MV-4-11 (cell line): Measurements from ENCODE around the gene KRTDAP.
"Not testable (repeated sequence)": the region's sequence is repeated elsewhere in the genome, so short reads cannot be mapped to it uniquely, and the experiment has no call there.

ENCODE experiments used
- DNase-seq: peaks from one replicate; lab custom pipeline; 2025; lab: John Stamatoyannopoulos, UW

KRTDAP gene

DNA sequence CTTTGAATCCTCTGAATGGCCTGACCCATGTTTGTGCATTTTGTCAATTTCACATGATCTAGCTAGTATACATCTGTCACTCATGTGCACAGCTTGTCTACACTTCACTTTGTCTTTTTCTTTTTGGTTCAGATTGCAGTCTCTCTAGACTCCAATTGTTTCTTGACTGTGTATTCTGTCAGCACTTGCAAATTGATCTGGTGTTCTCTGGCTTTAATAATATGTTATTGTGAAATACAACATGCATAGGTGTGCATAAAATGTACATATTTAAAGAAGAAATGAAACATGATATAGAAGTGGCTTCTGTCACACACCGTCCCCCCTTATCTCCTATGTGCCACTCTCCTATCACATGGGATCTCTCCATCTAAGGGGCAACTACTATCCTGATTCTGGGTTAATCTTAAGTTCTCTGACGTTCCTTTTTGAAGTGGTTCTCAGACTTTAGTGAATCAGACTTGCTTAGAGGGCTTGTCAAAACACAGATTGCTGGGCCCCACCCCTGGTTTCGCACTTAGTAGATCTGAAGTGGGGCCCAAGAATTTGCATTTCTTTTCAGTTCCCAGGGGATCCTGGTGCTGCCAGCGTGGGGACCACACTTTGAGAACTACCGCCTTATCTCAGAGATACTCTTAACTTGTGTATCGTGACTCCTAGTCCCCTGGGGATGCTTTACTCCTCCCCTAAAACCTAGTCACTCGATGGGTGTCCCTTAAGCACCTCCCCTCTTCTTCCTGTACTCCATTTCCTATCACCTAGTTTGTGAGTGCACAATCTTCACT is 5.8 kb downstream of the KRTDAP start:
- DNase-seq = no peak

DNA sequence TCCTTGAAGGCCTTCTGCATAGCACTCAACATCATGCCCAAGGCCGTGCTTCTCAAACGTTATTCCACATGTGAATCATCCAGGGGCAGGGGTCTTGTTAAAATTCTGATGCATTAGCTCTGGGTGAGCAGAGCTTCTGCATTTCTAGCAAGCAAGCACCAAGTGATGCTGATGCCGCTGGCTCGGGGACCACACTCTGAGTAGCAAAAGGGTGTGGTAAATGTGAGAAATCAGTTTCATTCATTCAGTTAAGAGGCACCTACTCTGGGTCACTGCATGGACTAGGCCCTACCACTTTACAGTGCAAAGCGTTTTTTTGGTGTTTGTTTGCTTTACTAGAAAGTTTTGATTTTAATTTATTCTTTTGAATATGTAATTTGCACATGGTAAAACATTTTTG is 7.2 kb downstream of the KRTDAP start:
- DNase-seq = no peak

DNA sequence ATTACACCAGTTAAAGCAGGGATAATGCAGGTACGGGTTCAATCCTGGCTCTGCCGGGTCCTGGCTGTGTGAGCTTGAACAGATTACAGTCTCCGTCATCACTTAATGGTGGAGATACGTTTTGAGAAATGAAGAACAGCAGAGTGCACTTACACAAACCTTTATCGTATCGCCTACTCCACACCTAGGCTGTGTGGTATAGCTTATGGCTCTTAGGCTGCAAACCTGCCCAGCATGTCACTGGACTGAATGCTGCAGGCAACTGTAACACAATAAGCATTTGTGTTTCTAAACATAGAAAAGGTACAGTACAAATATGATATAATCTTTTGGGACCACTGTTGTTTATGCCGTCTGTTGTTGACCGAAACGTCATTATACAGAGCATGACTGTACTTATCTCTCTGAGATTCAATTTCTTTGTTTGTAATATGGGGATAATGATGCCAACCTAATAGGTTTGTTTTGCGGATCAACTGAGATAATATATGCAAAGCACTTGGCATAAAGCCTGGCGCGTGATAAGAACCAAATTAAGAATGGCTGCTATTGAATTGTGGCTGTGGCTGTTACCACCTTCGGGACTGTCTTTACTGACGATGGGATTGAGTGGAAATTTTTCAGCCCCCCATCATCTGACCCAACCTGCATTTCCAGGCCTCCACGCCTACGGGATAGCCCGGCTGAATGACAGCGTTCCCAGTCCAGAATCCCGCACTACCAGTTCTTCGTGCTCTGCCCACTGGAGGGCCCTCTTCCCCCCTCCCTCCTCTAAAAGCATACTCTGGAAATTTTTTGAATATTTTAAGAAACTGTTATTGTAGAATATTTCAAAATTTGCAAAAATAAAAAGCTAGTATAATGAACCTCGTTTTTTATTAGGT is 11.2 kb downstream of the KRTDAP start:
- no peak for DNase-seq

DNA sequence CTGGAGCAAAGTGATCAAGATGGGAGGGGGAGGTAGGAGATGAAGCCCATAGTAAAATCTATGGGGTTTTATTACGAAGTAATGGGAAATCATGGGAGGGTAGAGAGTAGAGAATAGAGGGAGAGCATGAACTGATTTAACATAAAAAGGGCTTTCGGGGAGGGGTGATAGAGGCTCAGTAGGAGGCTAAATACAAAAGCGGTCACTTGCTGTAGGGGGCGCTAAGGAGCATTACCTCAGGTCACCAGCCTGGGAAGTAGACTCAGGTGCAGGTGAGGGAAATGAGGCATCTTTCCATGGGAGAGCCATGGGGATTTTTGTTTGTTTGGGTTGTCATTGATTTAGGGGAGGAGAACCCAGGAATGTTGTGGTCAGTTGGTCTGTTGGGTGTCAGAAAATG is 14.1 kb downstream of the KRTDAP start:
- DNase-seq = no peak

DNA sequence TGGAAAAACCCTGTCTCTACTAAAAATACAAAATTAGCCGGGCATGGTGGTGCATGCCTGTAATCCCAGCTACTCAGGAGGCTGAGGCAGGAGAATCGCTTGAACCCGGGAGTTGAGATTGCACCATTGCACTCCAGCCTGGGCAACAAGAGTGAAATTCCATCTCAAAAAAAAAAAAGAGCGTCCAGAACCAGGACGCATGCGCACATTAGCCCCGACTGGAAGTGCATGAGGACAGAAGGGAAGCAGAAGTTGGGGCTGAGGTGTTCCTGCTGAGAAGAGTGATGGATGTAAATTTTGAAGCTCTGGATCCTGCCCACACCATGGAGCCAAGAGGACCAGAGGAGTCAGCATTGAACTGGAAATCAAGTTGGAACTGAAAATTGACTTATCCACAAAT is 15.7 kb downstream of the KRTDAP start:
- DNase-seq = not testable (repeated sequence)

DNA sequence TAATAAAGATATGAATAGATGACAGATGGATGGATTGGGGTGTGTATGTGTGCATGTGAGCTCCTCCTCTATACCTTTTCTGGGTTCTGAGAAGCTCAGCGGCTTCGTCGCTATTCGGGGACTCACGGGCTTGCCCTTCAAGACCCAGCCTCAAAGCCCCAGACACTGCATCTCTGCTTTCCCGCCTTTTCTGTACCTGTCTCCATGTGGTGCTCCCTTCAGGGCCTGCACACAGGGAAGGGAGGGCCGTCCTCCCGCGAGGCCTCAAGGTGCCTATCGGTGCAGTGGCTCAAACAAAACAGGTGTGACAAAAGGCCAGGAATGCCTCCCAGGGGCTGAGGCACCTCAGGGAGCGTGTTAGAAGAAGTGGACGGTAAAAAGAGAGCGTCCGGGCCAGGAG is 16.2 kb downstream of the KRTDAP start:
- DNase-seq = no peak

DNA sequence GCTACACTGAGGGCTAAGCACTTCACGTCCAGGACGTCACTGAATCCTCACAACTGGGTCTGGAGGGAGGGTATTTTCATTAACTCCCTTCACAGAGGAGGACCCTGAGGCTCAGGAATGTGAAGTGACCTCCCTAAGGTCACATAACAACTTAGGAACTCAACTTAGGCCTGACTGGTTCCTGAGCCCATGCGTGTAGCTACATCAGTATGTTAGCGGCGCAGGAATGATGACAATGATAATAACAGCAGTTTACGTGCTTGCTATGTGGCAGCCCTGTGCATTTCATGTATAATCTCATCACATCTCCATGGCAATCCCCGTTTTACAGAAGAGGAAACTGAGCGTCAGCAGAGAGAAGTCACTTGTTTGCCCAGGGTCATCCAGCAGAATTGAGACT is 18.3 kb downstream of the KRTDAP start:
- DNase-seq = no peak

DNA sequence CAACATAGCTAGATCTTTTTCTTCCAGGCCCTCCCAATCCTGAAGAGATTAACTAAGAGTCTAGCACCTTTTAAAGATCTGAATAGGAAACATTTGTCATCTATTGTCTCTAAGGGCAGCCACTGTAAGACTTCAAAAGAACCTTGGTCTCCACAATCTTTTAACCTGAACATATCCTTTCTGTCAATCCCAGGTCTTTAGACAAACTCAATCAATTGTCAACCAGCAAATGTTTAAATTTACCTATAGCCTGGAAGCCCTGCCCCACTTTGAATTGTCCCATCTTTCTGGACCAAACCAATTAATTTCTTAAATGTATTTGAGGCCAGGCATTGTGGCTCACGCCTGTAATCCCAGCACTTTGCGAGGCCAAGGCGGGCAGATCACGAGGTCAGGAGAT is 19.2 kb downstream of the KRTDAP start:
- DNase-seq = not testable (repeated sequence)

DNA sequence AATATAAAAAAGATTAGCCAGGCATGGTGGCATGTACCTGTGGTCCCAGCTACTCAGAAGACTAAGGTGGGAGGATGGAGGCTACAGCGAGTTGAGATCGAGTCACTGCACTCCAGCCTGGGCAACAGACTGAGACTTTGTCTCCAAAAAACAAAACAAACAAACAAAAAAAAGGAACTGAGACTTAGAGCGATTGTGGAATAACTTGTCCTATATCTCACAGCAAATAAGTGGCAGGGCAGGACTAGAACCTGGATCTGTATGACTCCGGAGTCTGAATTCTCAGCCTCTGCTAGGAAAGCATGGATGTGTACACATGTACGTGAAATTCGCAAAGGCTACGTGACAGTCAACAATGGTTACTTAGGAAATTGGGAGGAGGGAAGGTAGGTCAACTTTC is 20.1 kb downstream of the KRTDAP start:
- no peak for DNase-seq

DNA sequence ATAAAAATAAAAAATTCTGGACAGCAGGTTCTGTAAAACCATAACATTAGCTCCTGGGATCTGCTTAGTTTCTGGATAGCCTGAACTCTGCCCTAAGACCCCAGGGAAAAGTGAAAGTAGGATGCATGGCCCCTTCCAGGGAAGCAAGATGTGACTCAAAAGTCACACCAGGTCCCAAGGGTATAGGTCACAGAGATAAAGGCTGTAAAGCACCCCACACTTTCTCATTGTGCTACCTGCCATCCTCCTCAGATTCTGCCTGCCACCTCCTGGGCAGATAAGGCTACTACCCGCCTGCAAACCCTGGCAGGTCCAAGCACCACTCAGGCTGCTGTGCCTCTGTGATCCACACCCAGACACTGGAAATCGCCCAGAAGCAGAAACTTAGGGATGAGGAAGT is 21.6 kb downstream of the KRTDAP start:
- DNase-seq = peak; percentile 68

DNA sequence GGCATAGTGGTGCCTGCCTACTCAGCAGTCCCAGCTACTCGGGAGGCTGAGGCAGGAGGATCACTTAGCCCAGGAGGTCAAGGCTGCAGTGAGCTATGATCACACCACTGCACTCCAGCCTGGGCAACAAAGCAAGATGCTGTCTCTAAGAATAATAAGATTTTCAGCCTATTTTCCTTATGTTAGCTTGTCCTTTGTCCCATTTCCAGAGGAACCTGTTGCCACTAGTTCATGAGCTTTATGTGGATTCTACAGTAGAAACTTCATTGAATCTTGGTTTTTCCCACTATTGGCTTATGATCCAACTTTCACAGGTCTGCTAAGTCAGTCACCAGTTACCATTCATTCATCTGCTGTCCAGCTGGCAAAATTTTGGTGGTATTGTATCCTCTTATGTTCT is 24.0 kb downstream of the KRTDAP start:
- DNase-seq = no peak

DNA sequence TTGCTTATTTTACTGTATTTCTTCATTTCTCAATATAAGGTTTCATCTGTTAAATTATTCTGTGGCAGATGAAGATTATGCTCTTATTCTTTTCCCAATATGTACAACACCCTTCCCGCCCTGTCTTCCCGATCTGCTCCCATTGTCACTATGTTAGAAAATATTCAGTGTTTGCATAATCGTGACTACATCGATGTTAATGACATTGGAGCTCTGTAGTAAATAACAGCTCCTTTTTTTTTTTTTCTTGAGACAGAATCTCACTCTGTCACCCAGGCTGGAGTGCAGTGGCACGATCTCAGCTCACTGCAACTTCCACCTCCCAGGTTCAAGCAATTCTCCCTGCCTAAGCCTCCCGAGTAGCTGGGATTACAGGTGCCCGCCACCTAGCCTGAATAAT is 27.3 kb downstream of the KRTDAP start:
- peak; percentile 56 for DNase-seq

DNA sequence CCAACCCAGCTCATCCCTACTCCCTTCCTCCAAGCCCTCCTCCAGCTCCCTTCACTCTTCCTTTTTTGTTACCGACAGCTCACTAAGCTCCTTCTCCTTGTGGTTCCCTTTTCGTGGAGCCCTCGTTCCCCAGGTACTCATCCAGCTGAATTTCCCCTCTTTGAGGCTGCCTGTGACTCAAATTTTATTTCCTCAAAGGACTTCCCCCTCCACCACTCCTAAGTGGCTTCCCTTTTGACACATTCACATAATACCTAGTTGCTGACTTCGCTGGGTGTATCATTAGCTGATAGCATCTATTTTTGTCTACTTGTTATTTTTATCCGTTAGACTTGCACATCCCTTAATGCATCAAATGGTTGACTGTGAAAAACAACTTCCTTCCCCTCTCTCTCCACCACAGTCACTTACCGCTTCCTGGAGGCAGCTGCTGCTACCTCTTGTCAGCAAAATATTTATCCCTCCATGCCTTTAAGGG is 27.7 kb downstream of the KRTDAP start:
- peak; percentile 98 for DNase-seq

DNA sequence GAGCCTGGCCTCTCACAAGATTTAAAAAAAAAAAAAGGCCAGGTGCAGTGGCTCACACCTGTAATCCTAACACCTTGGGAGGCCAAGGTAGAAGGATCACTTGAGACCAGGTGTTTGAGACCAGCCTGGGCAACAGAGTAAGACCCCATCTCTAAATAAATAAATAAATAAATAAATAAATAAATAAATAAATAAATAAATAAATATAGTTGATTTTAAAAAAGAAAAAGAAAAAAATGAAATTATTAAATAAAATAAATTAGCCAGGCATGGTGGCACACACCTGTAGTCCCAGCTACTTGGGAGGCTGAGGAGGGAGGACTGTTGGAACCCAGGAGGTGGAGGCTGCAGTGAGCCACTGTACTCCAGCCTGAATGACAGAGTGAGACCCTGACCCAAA is 28.5 kb downstream of the KRTDAP start:
- not testable (repeated sequence) for DNase-seq

DNA sequence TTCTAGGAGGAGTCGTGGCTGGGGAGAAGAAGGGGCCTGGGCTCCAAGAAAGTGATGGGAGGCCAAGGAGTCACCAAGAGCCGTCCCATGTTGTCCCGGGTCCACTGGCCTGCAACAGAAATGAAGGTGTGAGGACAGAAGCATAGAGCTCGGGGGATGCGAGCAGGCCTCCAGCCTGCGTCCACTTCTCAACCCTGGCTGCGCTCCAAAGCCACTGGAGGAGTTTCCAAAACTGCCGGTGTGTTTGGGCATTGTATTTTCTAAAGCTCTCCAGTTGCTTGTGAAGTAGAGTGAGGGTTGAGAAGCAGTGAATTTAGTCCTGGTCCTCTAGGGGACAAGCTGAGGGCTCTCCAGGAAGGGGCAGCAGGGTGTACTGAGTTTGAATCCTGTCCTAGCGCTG is 29.2 kb downstream of the KRTDAP start:
- no peak for DNase-seq

DNA sequence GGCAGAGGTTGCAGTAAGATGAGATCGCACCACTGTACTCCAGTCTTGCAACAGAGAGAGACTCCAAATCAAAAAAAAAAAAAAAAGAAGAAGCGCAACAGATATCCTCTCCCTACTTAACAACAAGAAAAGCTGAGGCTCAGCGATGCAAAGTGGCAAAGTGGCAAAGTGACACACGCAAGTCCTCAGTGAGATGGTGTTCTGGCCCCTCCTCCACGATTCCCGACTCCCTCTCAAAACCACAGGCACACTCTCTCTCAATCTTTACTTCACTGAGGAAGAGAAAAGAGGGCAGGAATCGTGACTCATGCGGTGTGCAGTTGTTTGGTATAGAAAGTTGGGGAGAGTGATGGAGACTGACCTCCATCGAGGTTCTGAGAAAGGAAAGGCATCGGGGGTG is 29.7 kb downstream of the KRTDAP start:
- peak; percentile 81 for DNase-seq

DNA sequence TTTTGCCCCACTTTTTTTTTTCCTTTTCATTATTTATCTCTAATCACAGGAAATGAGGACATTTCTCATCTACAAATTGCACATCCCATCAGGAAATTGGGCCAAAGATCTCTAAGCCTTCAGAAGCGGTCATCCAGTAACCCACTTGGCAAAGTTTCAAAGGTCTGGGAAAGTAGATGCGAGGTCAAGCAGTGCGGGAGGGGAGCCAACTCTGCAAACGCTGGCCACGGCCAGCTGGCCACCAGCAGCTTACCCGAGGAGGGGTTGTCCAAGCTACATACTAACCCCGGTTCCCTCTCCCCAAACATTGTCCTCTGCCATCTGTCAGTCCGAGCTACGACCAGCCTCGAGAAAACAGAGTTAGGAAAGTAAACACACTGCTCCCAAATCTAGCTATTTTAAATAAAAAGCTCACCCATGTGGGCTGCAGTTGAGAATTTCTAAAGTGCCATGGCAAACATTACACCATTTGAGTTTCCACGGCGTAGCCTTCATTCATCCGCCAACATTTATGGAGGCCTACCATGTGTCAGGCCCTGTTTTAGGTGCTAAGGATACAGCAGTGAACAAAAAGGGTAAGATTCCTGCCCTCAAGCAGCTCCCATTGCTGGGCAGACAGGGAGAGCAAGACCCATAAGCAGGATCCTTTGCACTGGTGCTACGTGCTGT is 30.7 kb downstream of the KRTDAP start:
- no peak for DNase-seq

DNA sequence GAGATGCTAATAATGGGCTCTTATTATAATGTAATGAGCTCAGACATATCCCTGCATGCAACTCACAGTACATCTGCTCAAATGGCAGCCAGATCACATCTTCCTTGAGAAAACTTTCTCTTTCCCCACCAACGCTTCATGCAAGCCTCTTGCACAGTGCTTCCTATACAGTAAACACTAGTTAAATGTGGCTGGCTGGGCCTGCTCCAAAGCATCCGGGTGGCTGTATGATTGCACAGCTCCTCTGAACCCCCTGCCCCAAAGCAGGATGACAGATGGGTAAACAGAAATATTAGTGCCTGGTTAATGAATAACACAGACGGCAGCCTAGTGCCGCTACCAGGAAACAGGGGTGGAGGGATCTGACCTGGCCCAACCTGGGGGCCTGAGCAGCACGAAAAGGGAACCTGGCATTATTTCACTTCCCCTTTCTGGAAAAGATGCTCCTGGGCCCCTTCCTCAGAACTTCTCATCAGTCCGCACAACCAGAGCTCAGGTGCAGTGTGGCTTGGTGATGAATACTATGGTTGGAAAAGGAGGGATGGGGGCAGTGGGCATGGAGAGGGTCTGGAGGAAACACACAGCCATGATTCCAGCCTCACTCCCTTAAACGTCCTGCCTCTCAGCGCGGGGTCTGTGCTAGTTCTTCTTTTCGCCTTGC is 31.4 kb downstream of the KRTDAP start:
- DNase-seq = peak; percentile 49

DNA sequence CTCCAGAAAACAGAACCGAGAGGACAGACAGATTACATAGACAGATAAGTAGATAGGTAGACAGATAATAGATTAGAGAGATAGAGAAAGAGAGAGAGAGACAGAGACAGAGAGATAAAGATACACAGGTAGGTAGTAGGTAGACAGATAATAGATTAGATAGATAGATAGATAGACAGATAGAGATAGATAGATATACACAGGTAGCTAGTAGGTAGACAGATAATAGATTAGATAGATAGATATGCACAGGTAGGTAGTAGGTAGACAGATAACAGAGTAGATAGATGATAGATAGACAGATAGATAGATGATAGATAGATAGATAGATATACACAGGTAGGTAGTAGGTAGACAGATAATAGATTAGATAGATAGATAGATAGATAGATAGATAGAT is 32.1 kb downstream of the KRTDAP start:
- DNase-seq = no peak

DNA sequence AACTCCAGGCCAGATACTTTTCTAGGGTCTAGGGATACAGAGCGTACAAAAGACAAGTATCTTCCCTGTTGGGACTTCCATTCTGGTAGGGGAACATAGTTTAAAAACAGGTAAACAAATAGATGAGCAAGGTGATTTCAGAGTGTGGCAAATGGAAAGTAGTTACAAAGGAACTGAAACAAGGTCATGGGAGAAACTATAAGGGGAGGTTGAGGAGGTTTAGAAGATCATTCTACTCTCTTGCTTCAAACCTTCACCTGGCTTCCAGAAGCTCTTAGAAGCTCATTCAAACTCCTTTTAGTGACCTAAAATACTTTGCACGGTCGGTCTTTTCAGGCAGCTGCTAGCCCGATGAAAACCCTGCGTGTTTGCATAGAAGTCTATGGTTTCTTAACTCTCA is 33.1 kb downstream of the KRTDAP start:
- DNase-seq = no peak

DNA sequence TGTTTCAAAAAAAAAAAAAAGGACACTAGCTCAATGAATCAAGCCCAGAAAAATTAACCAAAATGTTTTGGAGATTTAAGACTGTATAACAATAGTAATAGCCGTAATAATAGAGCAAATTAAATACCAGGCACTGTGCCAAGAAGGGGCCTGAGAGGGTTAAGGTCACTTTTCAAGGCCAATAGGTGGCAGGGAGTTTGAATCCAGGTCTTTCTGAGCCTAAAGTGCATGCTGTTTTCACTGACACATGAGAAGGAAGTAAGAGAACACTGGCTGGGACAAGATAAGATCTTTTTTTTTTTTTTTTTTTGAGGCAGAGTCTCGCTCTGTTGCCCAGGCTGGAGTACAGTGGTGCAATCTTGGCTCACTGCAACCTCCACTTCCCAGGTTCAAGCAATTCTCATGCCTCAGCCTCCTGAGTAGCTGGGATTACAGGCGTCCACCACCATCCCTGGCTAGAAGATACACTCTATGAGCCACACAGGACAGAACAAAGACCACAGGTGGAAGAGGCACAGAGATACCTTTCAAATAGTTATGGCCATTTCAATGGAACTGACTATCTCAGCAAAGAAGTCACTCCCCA is 34.6 kb downstream of the KRTDAP start:
- DNase-seq = no peak

DNA sequence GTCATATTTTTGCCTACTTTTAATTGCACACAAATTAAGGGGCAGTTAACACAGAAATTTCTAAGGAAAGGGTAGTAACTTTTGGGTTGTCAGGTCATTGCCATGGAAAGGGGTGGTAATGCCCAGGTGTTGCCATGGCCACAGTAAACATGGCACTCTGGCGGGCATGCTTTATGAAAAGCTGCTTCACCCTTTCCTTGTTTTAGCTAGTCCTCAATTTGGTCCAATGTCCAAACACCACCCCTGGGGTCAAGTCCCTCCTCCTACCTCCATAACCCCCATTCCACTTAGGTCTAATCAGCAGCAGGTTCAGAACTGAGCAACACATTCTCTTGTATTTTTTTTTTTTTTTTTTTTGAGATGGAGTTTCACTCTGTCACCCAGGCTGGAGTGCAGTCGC is 35.6 kb downstream of the KRTDAP start:
- DNase-seq = no peak
